Activated T-helper 17 cell treated with anti-CD3 and anti-CD28 coated beads, Interleukin-2, amount 50 U/mL, for 72 hours (primary cell): ENCODE data around the gene PDCD1LG2. TPM values are rescaled to one million over a fixed set of nuclear protein-coding genes. Genes with fewer than 3 reads are reported as not detected.

Experiments used
- ATAC-seq: fragments of 150-1000 bp; cut with Tn5 transposase; replicated peaks from 2 replicates; pipeline ENCODE4 v1.10.0; 2021; ENCODE audit warnings: mild to moderate bottlenecking, moderate library complexity
- H3K27ac Mint-ChIP-seq: one replicate; pipeline ENCODE4 v1.8.0; 2022; ENCODE audit warnings: mixed read lengths
- H3K27me3 Mint-ChIP-seq: one replicate; pipeline ENCODE4 v1.8.0; 2022; ENCODE audit warnings: mixed read lengths
- H3K36me3 Mint-ChIP-seq: one replicate; pipeline ENCODE4 v1.8.0; 2022; ENCODE audit warnings: low read depth, mild to moderate bottlenecking, mixed read lengths
- H3K4me1 Mint-ChIP-seq: one replicate; pipeline ENCODE4 v1.8.0; 2022; ENCODE audit warnings: mixed read lengths
- H3K4me3 Mint-ChIP-seq: one replicate; pipeline ENCODE4 v1.8.0; 2022; ENCODE audit warnings: mild to moderate bottlenecking, mixed read lengths
- H3K9me3 Mint-ChIP-seq: one replicate; pipeline ENCODE4 v1.8.0; 2022; ENCODE audit warnings: mixed read lengths
- total RNA-seq, 2 donors: library from RNA; stranded (reverse); gene quantifications; one replicate each; pipeline ENCODE4 v1.2.3, GENCODE V29; 2022

PDCD1LG2 gene
- total RNA-seq, 2 donors from 2014 or later = 1.2 to 1.5 TPM

DNA sequence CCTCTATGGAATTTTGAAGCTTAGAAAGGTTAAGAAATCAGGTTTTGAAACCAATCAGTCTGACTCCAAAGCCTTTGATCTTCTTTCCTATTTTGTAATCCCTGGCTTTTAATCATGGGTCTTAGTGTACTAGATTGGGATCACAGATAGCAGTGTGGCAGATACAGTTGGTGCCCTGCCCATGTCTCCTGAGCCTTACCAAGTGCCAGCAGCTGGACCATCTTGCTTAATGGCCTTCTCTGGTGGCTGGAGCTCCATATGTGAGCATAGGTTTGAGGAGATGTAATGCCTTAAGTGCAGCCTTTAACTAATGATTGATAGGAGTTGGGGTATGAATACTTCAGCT is 101.8 kb downstream of the PDCD1LG2 start:
- Mint-ChIP-seq H3K27ac (no peak overlapping the region), H3K4me1 (no peaks in the 10 kb centered on the region), H3K9me3 (no peaks in the 10 kb centered on the region), H3K36me3 (no peaks in the 10 kb centered on the region), H3K4me3 (no peak overlapping the region), H3K27me3 (no peaks in the 10 kb centered on the region)
- ATAC-seq = no peak

GRCh38 chr9:5614192-5614591 is 103.9 kb downstream of the PDCD1LG2 start:
- no peaks in the 10 kb centered on the region for H3K36me3 Mint-ChIP-seq
- H3K27me3 Mint-ChIP-seq = no peaks in the 10 kb centered on the region
- no peak overlapping the region for H3K27ac Mint-ChIP-seq
- no peak overlapping the region for H3K4me3 Mint-ChIP-seq
- ATAC-seq = peak; percentile 80
- H3K9me3 Mint-ChIP-seq = no peaks in the 10 kb centered on the region
- peaks cover 7% of the 10 kb centered on the region for H3K4me1 Mint-ChIP-seq

GRCh38 chr9:5614985-5615384 is 104.7 kb downstream of the PDCD1LG2 start:
- Mint-ChIP-seq H3K4me1 (peaks cover 7% of the 10 kb centered on the region), H3K4me3 (no peak overlapping the region), H3K27me3 (no peaks in the 10 kb centered on the region), H3K36me3 (peaks cover 1% of the 10 kb centered on the region), H3K27ac (no peak overlapping the region), H3K9me3 (no peaks in the 10 kb centered on the region)
- no peak for ATAC-seq

- ATAC-seq = peak; percentile 59
- peaks cover 10% of the 10 kb centered on the region for H3K36me3 Mint-ChIP-seq
- no peaks in the 10 kb centered on the region for H3K9me3 Mint-ChIP-seq
- H3K4me1 Mint-ChIP-seq = peaks cover 7% of the 10 kb centered on the region
- no peak overlapping the region for H3K4me3 Mint-ChIP-seq
- H3K27ac Mint-ChIP-seq = no peak overlapping the region
- no peaks in the 10 kb centered on the region for H3K27me3 Mint-ChIP-seq
Observed at GRCh38 chr9:5617749-5618148, 107.4 kb downstream of the PDCD1LG2 start.

GRCh38 chr9:5620494-5620893 is 110.2 kb downstream of the PDCD1LG2 start:
- Mint-ChIP-seq H3K27ac (no peak overlapping the region), H3K9me3 (no peaks in the 10 kb centered on the region), H3K27me3 (no peaks in the 10 kb centered on the region), H3K36me3 (peaks cover 20% of the 10 kb centered on the region), H3K4me3 (peak overlapping the region; percentile 48), H3K4me1 (peaks cover 13% of the 10 kb centered on the region)
- no peak for ATAC-seq

Other genes with a start within 250 kb of the PDCD1LG2 start
- gene RLN2, start 205.8 kb upstream of the PDCD1LG2 start, total RNA-seq = 1 to 10 TPM; 2.9 TPM
- 1 to 10 TPM in 1 of 2 donors, under 1 TPM in 1; 0.95 to 1.6 TPM for gene RLN1, start 170.7 kb upstream of the PDCD1LG2 start, total RNA-seq
- gene PLGRKT, start 72.6 kb upstream of the PDCD1LG2 start, total RNA-seq = 10 to 100 TPM; 25.8 to 26.3 TPM
- gene CD274, start 60.0 kb upstream of the PDCD1LG2 start, total RNA-seq = 10 to 100 TPM; 35.2 to 42.2 TPM
- 10 to 100 TPM; 20.1 to 20.3 TPM for gene RIC1, start 118.6 kb downstream of the PDCD1LG2 start, total RNA-seq